Esophagus squamous epithelium (tissue), 4 donors: ENCODE measurements around the gene WBP1.
"Not testable (repeated sequence)": the region's sequence is repeated elsewhere in the genome, so short reads cannot be mapped to it uniquely, and the experiment has no call there.

Source experiments
- POLR2A ChIP-seq, 4 donors: fragments of 450-650 bp; IDR thresholded peaks; one replicate each; pipeline ENCODE4 v1.6.1; 2017; ENCODE audit warnings: antibody characterized with exemption in 4 of 4, mild to moderate bottlenecking in 4 of 4, moderate library complexity in 3 of 4
- TF ChIP-seq, protein P1 (sequence below), 6 experiments: fragments of 450-650 bp in 4 of 6; fragments of 200-600 bp in 2 of 6; sonication (generic) in 2 of 6; IDR thresholded peaks; one replicate each; pipeline ENCODE4 v1.5.1; 2016 to 2019; ENCODE audit warnings: antibody characterized with exemption in 6 of 6, mild to moderate bottlenecking in 4 of 6, moderate library complexity in 4 of 6

DNA sequence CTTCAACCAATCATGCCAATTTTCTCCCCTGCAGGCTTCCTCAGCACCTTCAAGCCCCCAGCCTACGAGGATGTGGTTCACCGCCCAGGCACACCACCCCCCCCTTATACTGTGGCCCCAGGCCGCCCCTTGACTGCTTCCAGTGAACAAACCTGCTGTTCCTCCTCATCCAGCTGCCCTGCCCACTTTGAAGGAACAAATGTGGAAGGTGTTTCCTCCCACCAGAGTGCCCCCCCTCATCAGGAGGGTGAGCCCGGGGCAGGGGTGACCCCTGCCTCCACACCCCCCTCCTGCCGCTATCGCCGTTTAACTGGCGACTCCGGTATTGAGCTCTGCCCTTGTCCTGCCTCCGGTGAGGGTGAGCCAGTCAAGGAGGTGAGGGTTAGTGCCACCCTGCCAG lies 1.9 kb downstream of the WBP1 start:
- TF ChIP-seq, protein P1, sequence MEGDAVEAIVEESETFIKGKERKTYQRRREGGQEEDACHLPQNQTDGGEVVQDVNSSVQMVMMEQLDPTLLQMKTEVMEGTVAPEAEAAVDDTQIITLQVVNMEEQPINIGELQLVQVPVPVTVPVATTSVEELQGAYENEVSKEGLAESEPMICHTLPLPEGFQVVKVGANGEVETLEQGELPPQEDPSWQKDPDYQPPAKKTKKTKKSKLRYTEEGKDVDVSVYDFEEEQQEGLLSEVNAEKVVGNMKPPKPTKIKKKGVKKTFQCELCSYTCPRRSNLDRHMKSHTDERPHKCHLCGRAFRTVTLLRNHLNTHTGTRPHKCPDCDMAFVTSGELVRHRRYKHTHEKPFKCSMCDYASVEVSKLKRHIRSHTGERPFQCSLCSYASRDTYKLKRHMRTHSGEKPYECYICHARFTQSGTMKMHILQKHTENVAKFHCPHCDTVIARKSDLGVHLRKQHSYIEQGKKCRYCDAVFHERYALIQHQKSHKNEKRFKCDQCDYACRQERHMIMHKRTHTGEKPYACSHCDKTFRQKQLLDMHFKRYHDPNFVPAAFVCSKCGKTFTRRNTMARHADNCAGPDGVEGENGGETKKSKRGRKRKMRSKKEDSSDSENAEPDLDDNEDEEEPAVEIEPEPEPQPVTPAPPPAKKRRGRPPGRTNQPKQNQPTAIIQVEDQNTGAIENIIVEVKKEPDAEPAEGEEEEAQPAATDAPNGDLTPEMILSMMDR (IDR thresholded peaks at IDR 0.05), result not testable (repeated sequence)
- TF ChIP-seq POLR2A (IDR thresholded peaks at IDR 0.05), result not testable (repeated sequence)
